Measurements from ENCODE around the gene CHERP.

- no peak for TF ChIP-seq POLR2A (IDR thresholded peaks at IDR 0.05)
- TF ChIP-seq CTCF (IDR thresholded peaks at IDR 0.05): no peak
- TF ChIP-seq POLR2AphosphoS5 (IDR thresholded peaks at IDR 0.05; ENCODE audit: insufficient read depth in 1 of 2, low read depth in 1 of 2): no peak
Observed at GRCh38 chr19:16541526-16542044, 652 bp downstream of the CHERP start.
